UCSD-AML1 (cell line): ENCODE measurements around the gene PI4KA.
"Not testable (repeated sequence)": the region's sequence is repeated elsewhere in the genome, so short reads cannot be mapped to it uniquely, and the experiment has no call there.

Source experiments
- DNase-seq: peaks from one replicate; lab custom pipeline; 2025; ENCODE audit not compliant: unreplicated experiment; lab: John Stamatoyannopoulos, UW

PI4KA gene

GRCh38 chr22:20752104-20752741 lies 106.4 kb downstream of the PI4KA start:
- no peak for DNase-seq

- DNase-seq: no peak
Observed at GRCh38 chr22:20751185-20751851, 107.3 kb downstream of the PI4KA start.

GRCh38 chr22:20750461-20751184 lies 108.0 kb downstream of the PI4KA start:
- no peak for DNase-seq

- DNase-seq: no peak
Observed at GRCh38 chr22:20749453-20749852, 109.2 kb downstream of the PI4KA start.

- DNase-seq: no peak
Observed at GRCh38 chr22:20748731-20749428, 109.7 kb downstream of the PI4KA start.

GRCh38 chr22:20748082-20748481 lies 110.5 kb downstream of the PI4KA start:
- no peak for DNase-seq

GRCh38 chr22:20747223-20747622 lies 111.4 kb downstream of the PI4KA start:
- DNase-seq: no peak

GRCh38 chr22:20746431-20747189 lies 112.0 kb downstream of the PI4KA start:
- no peak for DNase-seq

GRCh38 chr22:20745119-20745518 lies 113.5 kb downstream of the PI4KA start:
- DNase-seq: no peak

- no peak for DNase-seq
Observed at GRCh38 chr22:20744456-20744855, 114.2 kb downstream of the PI4KA start.

GRCh38 chr22:20742764-20743163 lies 115.8 kb downstream of the PI4KA start:
- DNase-seq: no peak

GRCh38 chr22:20741634-20742581 lies 116.7 kb downstream of the PI4KA start:
- DNase-seq: no peak

- DNase-seq: no peak
Observed at GRCh38 chr22:20741008-20741633, 117.5 kb downstream of the PI4KA start.

GRCh38 chr22:20740222-20740951 lies 118.2 kb downstream of the PI4KA start:
- DNase-seq: no peak

GRCh38 chr22:20738394-20739089 lies 120.1 kb downstream of the PI4KA start:
- no peak for DNase-seq

GRCh38 chr22:20736891-20737290 lies 121.7 kb downstream of the PI4KA start:
- DNase-seq: not testable (repeated sequence)

- DNase-seq: not testable (repeated sequence)
Observed at GRCh38 chr22:20735356-20736162, 123.1 kb downstream of the PI4KA start.
